Measurements from ENCODE around the gene CCDC82.

- no peak for TF ChIP-seq CEBPB (IDR thresholded peaks at IDR 0.05)
- no peak for TF ChIP-seq YY1 (IDR thresholded peaks at IDR 0.05; ENCODE audit: low read depth)
- TF ChIP-seq USF1 (IDR thresholded peaks at IDR 0.05) = no peak
- no peak for TF ChIP-seq EGR1 (IDR thresholded peaks at IDR 0.05)
These were observed 4.1 kb upstream of the CCDC82 start for GRCh38 chr11:96393753-96394348.

Measured in Ishikawa (cell line).